ENCODE data around the gene CTSC.

The CTSC gene

GRCh38 chr11:88337181-88337986, at the start of gene CTSC:
CTSC (minus strand) TSS chr11:88337736; CDS start chr11:88337672, 64 bp downstream.
- peak; percentile 94 for DNase-seq

GRCh38 chr11:88384669-88385005, 47.1 kb upstream of the CTSC start:
- DNase-seq, result no peak

DNA sequence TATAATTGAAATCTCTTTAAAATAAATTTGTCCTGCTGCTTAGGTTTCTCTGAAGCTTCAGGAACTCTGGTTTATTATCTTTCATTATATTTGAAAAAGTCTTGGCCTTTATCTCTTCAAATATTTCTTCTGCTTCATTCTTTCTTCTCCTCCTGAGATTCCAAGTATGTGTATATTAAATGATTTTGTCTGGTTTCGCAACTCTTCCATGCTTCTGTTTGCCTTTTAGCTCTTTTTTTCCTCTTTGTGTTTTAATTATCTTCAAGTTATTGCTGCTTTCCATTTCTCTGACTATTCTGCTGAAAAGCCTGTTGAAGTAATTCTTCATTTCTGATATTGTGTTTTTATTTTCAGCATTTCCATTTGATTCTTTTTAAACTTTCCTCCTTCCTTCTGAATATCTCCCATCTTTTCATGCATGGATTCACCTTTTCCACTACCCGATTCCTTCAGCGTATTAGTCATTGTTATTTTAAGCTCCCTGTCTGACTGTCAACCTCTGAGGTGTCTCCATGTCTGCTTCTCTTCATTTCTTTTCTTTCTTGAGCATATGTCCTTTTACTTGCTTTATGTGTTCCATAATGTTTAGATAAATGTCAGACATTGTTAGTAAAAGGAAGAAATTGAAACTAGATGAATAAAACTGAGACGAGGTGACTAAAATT, 46.6 kb upstream of the CTSC start:
- no peak for DNase-seq

GRCh38 chr11:88383447-88383846, 45.9 kb upstream of the CTSC start:
- no peak for DNase-seq

GRCh38 chr11:88379130-88379529, 41.6 kb upstream of the CTSC start:
- no peak for DNase-seq

DNA sequence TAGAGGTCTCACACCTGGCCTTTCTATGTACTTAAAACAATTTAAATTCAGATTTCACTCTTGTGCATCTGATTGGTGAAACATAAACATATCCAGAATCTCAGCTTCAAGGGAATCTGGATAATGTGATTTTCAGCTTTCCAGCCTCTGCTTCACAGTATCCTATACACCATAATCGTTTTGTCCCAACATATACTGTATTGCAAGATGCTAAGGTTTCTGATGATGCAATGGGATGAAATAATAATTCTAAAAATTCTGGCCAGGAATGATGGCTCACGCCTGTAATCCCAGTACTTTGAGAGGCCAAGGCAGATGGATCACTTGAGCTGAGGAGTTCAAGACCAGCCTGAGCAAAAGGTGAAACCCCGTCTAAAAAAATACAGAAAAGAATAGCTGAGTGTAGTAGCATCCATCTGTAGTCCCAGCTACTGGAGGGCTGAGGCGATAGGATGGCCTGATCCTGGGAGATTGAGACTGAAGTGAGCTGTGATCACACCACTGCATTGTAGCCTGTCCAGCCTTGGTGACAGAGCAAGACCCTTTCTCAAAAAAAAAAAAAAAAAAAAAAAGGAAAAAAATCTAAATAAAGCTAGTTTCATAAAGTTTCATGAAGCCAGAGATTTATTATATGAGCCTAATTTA, 41.0 kb upstream of the CTSC start:
- DNase-seq, result no peak

GRCh38 chr11:88377646-88378045, 40.1 kb upstream of the CTSC start:
- DNase-seq, result no peak

DNA sequence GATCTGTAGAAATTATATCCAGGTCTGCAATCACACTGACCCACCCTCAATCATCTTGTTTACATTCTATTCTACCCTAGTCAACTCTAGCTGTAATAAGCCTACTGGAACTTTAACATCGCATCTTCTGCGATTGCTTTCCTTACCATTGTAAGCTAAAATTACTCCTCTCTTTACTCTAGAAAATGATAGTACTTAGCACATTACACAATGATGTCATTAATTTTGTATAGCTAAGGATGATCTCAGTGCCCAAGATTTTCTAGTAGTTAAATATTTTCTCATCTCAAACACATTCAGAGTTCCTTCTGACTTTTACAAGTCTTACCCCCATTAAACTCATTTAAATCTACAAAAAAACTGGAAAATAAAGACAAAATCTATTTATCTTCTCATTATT, 39.6 kb upstream of the CTSC start:
- DNase-seq, result no peak

DNA sequence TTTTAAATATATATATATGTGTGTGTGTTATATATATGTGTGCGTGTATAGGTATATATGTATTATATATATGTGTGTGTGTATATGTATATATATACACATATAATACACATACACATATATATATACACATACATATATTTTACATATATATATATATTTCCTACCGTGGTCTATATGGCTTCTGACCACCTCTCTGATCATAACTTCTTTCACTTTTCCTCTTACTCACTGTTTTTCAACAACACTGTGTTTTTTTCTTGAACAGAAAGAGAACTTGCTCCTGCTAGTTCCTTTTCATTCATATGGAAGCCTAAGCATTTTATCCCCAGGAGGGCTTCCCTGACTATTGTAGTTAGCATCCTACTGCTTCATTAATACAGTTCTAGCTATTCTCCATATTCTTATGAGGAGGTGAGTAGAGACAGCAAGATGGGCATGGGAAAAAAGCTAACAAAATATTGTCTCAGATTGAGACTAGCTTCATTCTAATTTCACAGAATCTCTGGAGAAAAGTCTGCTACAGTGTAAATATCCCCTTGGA, 38.5 kb upstream of the CTSC start:
- DNase-seq, result no peak

GRCh38 chr11:88370782-88371181, 33.2 kb upstream of the CTSC start:
- no peak for DNase-seq

DNA sequence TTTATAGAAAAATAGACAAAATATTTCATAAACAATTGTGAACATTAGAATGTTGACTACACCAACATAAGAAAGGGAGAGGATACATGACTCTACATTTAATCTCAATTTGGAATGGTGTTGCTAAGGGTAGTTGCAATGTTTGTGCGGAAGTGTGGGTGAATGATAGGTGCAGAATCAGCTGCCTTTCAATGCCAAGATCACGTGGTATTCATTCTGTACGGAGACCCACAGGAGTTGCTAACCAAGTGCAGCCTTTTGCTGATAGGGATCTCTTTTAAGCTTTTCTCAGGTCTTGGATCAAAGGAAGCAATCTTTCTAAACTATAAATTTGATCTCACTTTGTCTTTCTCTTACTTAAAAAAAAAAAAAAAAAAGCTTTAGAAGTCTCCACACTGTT, 29.8 kb upstream of the CTSC start:
- DNase-seq, result no peak

DNA sequence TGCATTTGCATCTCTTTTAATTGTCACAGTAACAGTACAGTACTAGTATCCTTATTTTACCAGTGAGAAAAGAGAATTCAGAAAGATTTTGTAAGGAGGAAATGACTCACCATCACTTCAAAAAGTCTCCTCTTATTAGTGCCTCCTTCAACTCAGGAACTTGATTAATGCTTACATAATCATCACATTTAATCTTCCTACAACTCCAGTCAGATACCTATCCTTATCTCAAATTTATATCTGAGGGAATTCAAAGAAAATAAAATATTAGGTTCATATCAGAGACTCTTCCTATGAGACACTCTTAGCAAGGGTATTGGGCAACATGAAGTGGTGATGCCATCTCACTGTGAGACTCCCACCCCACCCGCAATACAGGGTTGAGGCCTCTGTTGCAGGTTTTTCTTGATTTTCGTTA, 26.1 kb upstream of the CTSC start:
- no peak for DNase-seq

GRCh38 chr11:88363004-88363403, 25.5 kb upstream of the CTSC start:
- peak; percentile 33 for DNase-seq

GRCh38 chr11:88360141-88360540, 22.6 kb upstream of the CTSC start:
- no peak for DNase-seq

DNA sequence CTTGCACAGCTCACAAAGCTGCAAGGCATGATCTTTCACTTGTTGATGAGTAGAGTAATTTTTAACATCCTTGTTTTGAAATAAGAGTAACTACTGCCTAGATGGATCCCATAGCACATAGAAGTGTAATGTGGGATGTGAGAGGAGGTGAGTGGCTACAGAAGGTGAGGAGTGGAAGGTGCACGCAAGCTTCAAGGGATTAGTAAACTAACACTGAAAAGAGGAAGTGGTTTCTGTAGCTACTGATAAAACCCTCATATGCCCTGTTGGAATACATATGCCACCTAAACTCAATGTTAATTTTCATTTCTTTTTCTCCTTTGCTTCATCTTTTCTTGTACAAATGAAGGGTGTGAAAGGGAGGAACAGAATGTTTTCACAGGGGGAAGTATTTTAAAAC, 22.0 kb upstream of the CTSC start:
- peak; percentile 40 for DNase-seq

GRCh38 chr11:88359114-88359513, 21.6 kb upstream of the CTSC start:
- no peak for DNase-seq

DNA sequence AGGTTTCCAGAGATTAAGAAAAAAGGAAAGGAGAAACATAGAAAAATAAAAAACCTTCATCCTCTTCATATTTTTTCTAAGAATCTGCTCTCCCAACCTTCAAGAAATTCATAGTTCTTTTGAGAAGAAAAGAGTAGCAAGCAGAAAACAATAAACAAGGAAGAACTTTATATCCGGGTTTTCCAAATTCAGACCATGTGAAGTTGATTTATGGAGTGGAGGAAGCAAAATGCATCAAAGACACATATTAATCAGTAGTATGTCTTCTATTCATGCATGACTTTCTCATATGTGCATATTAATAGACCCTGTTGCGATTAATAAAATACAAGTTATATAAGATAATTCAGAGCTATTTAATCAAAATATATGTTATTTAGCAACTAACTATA, 20.5 kb upstream of the CTSC start:
- no peak for DNase-seq

DNA sequence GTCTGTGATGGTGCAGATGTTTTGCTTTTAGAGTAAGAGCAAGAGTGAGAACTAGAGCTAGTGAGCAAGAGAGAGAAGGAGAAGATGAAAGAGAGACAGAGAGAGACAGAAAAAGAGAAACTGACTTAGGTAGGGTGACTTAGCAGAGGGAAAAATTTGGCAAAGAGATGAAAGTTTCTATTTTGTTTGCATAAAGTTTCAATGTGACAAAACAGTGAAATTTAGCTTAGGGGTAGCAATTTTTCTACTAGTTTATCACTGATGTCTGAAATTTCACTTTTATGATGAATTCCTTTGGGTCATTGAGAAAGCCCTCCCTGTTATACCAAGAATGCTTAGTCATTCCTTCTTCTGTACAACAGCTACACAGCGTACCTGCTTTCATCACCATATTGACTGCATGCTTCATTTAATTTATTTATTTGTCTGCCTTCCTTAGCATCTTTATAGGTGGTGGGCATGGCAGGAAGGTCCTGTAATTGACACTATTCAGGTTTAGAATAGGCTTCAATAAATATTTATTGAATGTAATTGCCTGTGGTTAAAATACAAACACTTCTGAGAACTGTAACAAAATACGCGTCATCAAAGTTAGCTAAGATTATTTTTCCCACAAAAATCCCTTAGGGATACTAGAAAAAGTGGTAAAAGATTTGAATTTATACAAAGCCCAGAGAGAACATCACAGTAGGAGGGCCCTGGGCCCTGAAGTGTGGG, 19.9 kb upstream of the CTSC start:
- no peak for DNase-seq

- DNase-seq, result no peak
Measured at GRCh38 chr11:88355887-88356286, 18.4 kb upstream of the CTSC start.

- DNase-seq, result no peak
Measured at GRCh38 chr11:88354912-88355311, 17.4 kb upstream of the CTSC start.

- no peak for DNase-seq
Measured at GRCh38 chr11:88353835-88354496, 16.4 kb upstream of the CTSC start.

GRCh38 chr11:88353386-88353785, 15.8 kb upstream of the CTSC start:
- DNase-seq, result no peak

DNA sequence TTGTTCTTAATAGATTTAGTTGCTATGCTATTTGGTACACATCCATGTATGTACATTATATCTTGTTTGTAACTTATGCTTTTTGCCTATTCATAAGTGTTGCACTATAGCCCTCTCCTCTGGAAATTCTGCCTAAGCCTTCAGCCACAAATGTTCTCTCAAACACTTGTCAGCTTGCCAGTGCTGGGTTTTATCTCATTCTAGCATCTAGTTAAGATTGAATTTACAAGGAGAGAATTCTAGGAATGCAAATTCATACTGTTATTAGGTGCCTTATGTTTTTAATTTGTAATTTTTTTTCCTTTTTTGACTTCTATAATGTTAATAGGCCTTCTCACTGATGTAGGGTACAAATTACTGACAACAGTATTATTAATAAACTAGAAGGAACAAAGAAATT, 14.6 kb upstream of the CTSC start:
- DNase-seq, result no peak

Measured in NCI-H82 (cell line).